Uterus (tissue), 4 donors: Measurements from ENCODE around the gene VRK3. TPM values are rescaled to one million over a fixed set of nuclear protein-coding genes. Genes with fewer than 3 reads are reported as not detected.
"Not testable (repeated sequence)": the region's sequence is repeated elsewhere in the genome, so short reads cannot be mapped to it uniquely, and the experiment has no call there.

Experiments
- DNase-seq, 2 donors: peaks; one replicate each; pipeline ENCODE4 v3.0.0-alpha.2; 2019 to 2020
- H3K27ac ChIP-seq, 2 donors: fragments of 200-600 bp; sonication (generic); 1 replicate in 1 of 2; 2 replicates in 1 of 2; pipeline ENCODE4 v1.5.1; 2016 to 2018
- H3K27me3 ChIP-seq, 2 donors: fragments of 200-600 bp; sonication (generic); one replicate each; pipeline ENCODE4 v1.5.1; 2018 to 2019; ENCODE audit warnings: control low read depth in 1 of 2
- H3K36me3 ChIP-seq, 2 donors: fragments of 200-600 bp; sonication (generic); one replicate each; pipeline ENCODE4 v1.5.1; 2019; ENCODE audit warnings: control low read depth in 1 of 2
- H3K4me1 ChIP-seq, 2 donors: fragments of 200-600 bp; sonication (generic); one replicate each; pipeline ENCODE4 v1.5.1; 2018 to 2019; ENCODE audit warnings: control low read depth in 1 of 2
- H3K4me3 ChIP-seq, 2 donors: fragments of 200-600 bp; sonication (generic); 1 replicate in 1 of 2; 2 replicates in 1 of 2; pipeline ENCODE4 v1.5.1; 2018 to 2019; ENCODE audit warnings: mild to moderate bottlenecking in 1 of 2
- H3K9me3 ChIP-seq, 2 donors: fragments of 200-600 bp; sonication (generic); one replicate each; pipeline ENCODE4 v1.5.1; 2019; ENCODE audit warnings: control low read depth in 1 of 2
- CTCF ChIP-seq, 4 experiments: fragments of 200-600 bp in 2 of 4; fragments of 450-650 bp in 2 of 4; sonication (generic) in 2 of 4; IDR thresholded peaks; one replicate each; pipeline ENCODE4 v1.5.1; 2016 to 2019; ENCODE audit warnings: antibody characterized with exemption in 4 of 4, mild to moderate bottlenecking in 2 of 4, moderate library complexity in 1 of 4
- POLR2A ChIP-seq, 2 donors: fragments of 450-650 bp; IDR thresholded peaks; one replicate each; pipeline ENCODE4 v1.6.1; 2016; ENCODE audit warnings: antibody characterized with exemption in 2 of 2, mild to moderate bottlenecking in 1 of 2, moderate library complexity in 1 of 2
- intact Hi-C: fragments of 100-400 bp; cut with DNase I; formaldehyde crosslinking; loops from one replicate; pipeline ENCODE4 v1.15.1; 2023; ENCODE audit warnings: low total_unique reads
- total RNA-seq, 4 donors: library from RNA; depleted of rRNA in 3 of 4; stranded (reverse); fragments of >200 nt in 3 of 4; gene quantifications; one replicate each; pipeline versions ENCODE4 v1.1.0 to v1.2.4, GENCODE V29; 2014 to 2023
- donor health status: DM: yes; HTN: yes; CAD: no.

Gene VRK3
- total RNA-seq, 4 donors from 2014 or later: 1.5 to 68.8 (median 37.1) TPM

- Histone ChIP-seq H3K4me3 (no peak overlapping the region), H3K27me3 (no peaks in the 10 kb centered on the region), H3K9me3 (no peaks in the 10 kb centered on the region), H3K36me3 (no peaks in the 10 kb centered on the region), H3K4me1 (peaks cover 0 to 3% of the 10 kb centered on the region in 2 donors), H3K27ac (no peak overlapping the region)
- no peak for DNase-seq
- no peak for TF ChIP-seq CTCF (IDR thresholded peaks at IDR 0.05)
- no peak for TF ChIP-seq POLR2A (IDR thresholded peaks at IDR 0.05)
- intact Hi-C loops: no loop called here
These were observed 75.2 kb downstream of the VRK3 start for GRCh38 chr19:49949742-49950589.

GRCh38 chr19:49946415-49946814 lies 78.8 kb downstream of the VRK3 start:
- no peaks in the 10 kb centered on the region for H3K27me3 ChIP-seq
- no peaks in the 10 kb centered on the region for H3K36me3 ChIP-seq
- no peaks in the 10 kb centered on the region for H3K4me1 ChIP-seq
- H3K27ac ChIP-seq: no peak overlapping the region
- H3K4me3 ChIP-seq: no peak overlapping the region
- H3K9me3 ChIP-seq: no peaks in the 10 kb centered on the region
- TF ChIP-seq POLR2A (IDR thresholded peaks at IDR 0.05): no peak
- no peak for TF ChIP-seq CTCF (IDR thresholded peaks at IDR 0.05)
- intact Hi-C loops: no loop called here
- DNase-seq: no peak

- H3K4me3 ChIP-seq, H3K4me1 ChIP-seq, intact Hi-C loops, H3K9me3 ChIP-seq, H3K36me3 ChIP-seq, DNase-seq, H3K27me3 ChIP-seq, H3K27ac ChIP-seq: not testable (repeated sequence)
These were observed 80.6 kb downstream of the VRK3 start for GRCh38 chr19:49944567-49944966.

GRCh38 chr19:49940482-49940791 lies 84.7 kb downstream of the VRK3 start:
- H3K9me3 ChIP-seq: no peaks in the 10 kb centered on the region
- H3K4me1 ChIP-seq: no peaks in the 10 kb centered on the region
- no peaks in the 10 kb centered on the region for H3K27me3 ChIP-seq
- TF ChIP-seq CTCF (IDR thresholded peaks at IDR 0.05) (no peak), POLR2A (IDR thresholded peaks at IDR 0.05) (no peak)
- no peak overlapping the region for H3K4me3 ChIP-seq
- no peaks in the 10 kb centered on the region for H3K36me3 ChIP-seq
- no peak overlapping the region for H3K27ac ChIP-seq
- no peak for DNase-seq
- intact Hi-C loops: no loop called here

- no peak overlapping the region for H3K27ac ChIP-seq
- no peak overlapping the region for H3K4me3 ChIP-seq
- intact Hi-C loops: loop anchor here (10.0 kb wide), 1 partner anchor 45 kb away; no protein-coding TSS in a partner anchor
- no peaks in the 10 kb centered on the region for H3K27me3 ChIP-seq
- H3K36me3 ChIP-seq: no peaks in the 10 kb centered on the region
- no peaks in the 10 kb centered on the region for H3K9me3 ChIP-seq
- no peaks in the 10 kb centered on the region for H3K4me1 ChIP-seq
- no peak for DNase-seq
- TF ChIP-seq CTCF (IDR thresholded peaks at IDR 0.05) (no peak), POLR2A (IDR thresholded peaks at IDR 0.05) (no peak)
These were observed 85.3 kb downstream of the VRK3 start for GRCh38 chr19:49939721-49940481.
